Ascending aorta (tissue), 2 donors: ENCODE measurements around the gene ARVCF. TPM values are rescaled to one million over a fixed set of nuclear protein-coding genes. Genes with fewer than 3 reads are reported as not detected.

Source experiments
- DNase-seq, 2 donors: peaks; one replicate each; pipeline ENCODE4 v3.0.0-alpha.2; 2019; ENCODE audit warnings: low spot score in 2 of 2
- H3K27ac ChIP-seq, 2 donors: fragments of 200-600 bp; sonication (generic); one replicate each; pipeline ENCODE4 v1.5.1; 2016 to 2017; ENCODE audit warnings: mild to moderate bottlenecking in 1 of 2
- H3K27me3 ChIP-seq: fragments of 200-600 bp; sonication (generic); one replicate; pipeline ENCODE4 v1.5.1; 2017
- H3K36me3 ChIP-seq, 2 donors: fragments of 200-600 bp; sonication (generic); one replicate each; pipeline ENCODE4 v1.5.1; 2016
- H3K4me1 ChIP-seq, 2 donors: fragments of 200-600 bp; sonication (generic); one replicate each; pipeline ENCODE4 v1.5.1; 2016 to 2017; ENCODE audit warnings: mild to moderate bottlenecking in 1 of 2
- H3K4me3 ChIP-seq, 2 donors: fragments of 200-600 bp; sonication (generic); one replicate each; pipeline ENCODE4 v1.5.1; 2016 to 2017; ENCODE audit warnings: mild to moderate bottlenecking in 1 of 2
- H3K9me3 ChIP-seq, 2 donors: fragments of 200-600 bp; sonication (generic); one replicate each; pipeline ENCODE4 v1.5.1; 2016
- CTCF ChIP-seq, 3 experiments: fragments of 200-600 bp in 2 of 3; fragments of 450-650 bp in 1 of 3; sonication (generic) in 2 of 3; IDR thresholded peaks; one replicate each; pipeline ENCODE4 v1.5.1; 2016 to 2019; ENCODE audit warnings: antibody characterized with exemption in 3 of 3, mild to moderate bottlenecking in 1 of 3, moderate library complexity in 1 of 3
- intact Hi-C: fragments of 100-400 bp; cut with DNase I; formaldehyde crosslinking; loops from one replicate; pipeline ENCODE4 v1.15.1; 2023
- total RNA-seq: library from RNA; depleted of rRNA; stranded (reverse); fragments of >200 nt; gene quantifications from one replicate; pipeline ENCODE4 v1.1.0, GENCODE V29; 2016

ARVCF gene
- total RNA-seq, 1 donor from 2014 or later = 252 TPM

GRCh38 chr22:19933341-19934241, 83.0 kb downstream of the ARVCF start:
- no peak overlapping the region for H3K4me3 ChIP-seq
- DNase-seq = no peak
- TF ChIP-seq CTCF (IDR thresholded peaks at IDR 0.05) = no peak
- intact Hi-C loops = no loop called here
- H3K27me3 ChIP-seq = no peaks in the 10 kb centered on the region
- no peaks in the 10 kb centered on the region for H3K9me3 ChIP-seq
- peaks cover 5 to 22% of the 10 kb centered on the region in 2 donors for H3K36me3 ChIP-seq
- H3K4me1 ChIP-seq = no peaks in the 10 kb centered on the region
- no peak overlapping the region for H3K27ac ChIP-seq

- Histone ChIP-seq H3K27ac (no peak overlapping the region), H3K9me3 (no peaks in the 10 kb centered on the region), H3K36me3 (peaks cover 5 to 22% of the 10 kb centered on the region in 2 donors), H3K4me1 (no peaks in the 10 kb centered on the region), H3K27me3 (no peaks in the 10 kb centered on the region), H3K4me3 (no peak overlapping the region)
- DNase-seq = no peak
- intact Hi-C loops = no loop called here
- no peak for TF ChIP-seq CTCF (IDR thresholded peaks at IDR 0.05)
These were observed 84.0 kb downstream of the ARVCF start for GRCh38 chr22:19932367-19933206.

- no peak for TF ChIP-seq CTCF (IDR thresholded peaks at IDR 0.05)
- intact Hi-C loops = no loop called here
- Histone ChIP-seq H3K36me3 (peaks cover 5 to 16% of the 10 kb centered on the region in 2 donors), H3K4me1 (no peaks in the 10 kb centered on the region), H3K27ac (no peak overlapping the region), H3K27me3 (no peaks in the 10 kb centered on the region), H3K9me3 (no peaks in the 10 kb centered on the region), H3K4me3 (no peak overlapping the region)
- no peak for DNase-seq
These were observed 85.1 kb downstream of the ARVCF start for GRCh38 chr22:19931514-19931913.

- no peak for DNase-seq
These were observed 85.8 kb downstream of the ARVCF start for GRCh38 chr22:19930551-19931486.

More at GRCh38 chr22:19930551-19931486, 85.8 kb downstream of the ARVCF start:
- Histone ChIP-seq H3K9me3 (no peaks in the 10 kb centered on the region), H3K4me1 (no peaks in the 10 kb centered on the region), H3K27ac (no peak overlapping the region), H3K27me3 (no peaks in the 10 kb centered on the region), H3K4me3 (no peak overlapping the region), H3K36me3 (peaks cover 5 to 16% of the 10 kb centered on the region in 2 donors)
- intact Hi-C loops = no loop called here
- TF ChIP-seq CTCF (IDR thresholded peaks at IDR 0.05) = no peak
